Keratinocyte (primary cell): ENCODE data around the gene KIF5B. TPM values are rescaled to one million over a fixed set of nuclear protein-coding genes. Genes with fewer than 3 reads are reported as not detected.

Source experiments
- DNase-seq: peaks from one replicate; pipeline ENCODE4 v3.0.0-alpha.2; 2011; ENCODE audit warnings: low read depth, missing footprints, low spot score
- FAIRE-seq: peaks from 2 replicates; lab custom pipeline; 2011; peaks lifted over from hg19 to GRCh38; lab: Jason Lieb, UNC
- H2AFZ ChIP-seq: 2 replicates; pipeline ENCODE4 v1.6.0; 2012; ENCODE audit warnings: low read length, control low read depth, inconsistent platforms; ENCODE audit not compliant: control insufficient read depth
- H3K27ac ChIP-seq: 2 replicates; pipeline ENCODE4 v1.5.1; 2011; ENCODE audit warnings: low read length; ENCODE audit not compliant: control insufficient read depth, insufficient read depth
- H3K27me3 ChIP-seq: 3 replicates; pipeline ENCODE4 v1.6.0; 2011; ENCODE audit warnings: low read length; ENCODE audit not compliant: control insufficient read depth, insufficient read depth; ENCODE audit errors: extremely low read depth
- H3K36me3 ChIP-seq, 2 experiments: 2 replicates in 1 of 2; 3 replicates in 1 of 2; pipeline ENCODE4 v1.5.1; 2011; ENCODE audit warnings: low read length in 2 of 2, mild to moderate bottlenecking in 1 of 2; ENCODE audit not compliant: control insufficient read depth in 2 of 2, insufficient read depth in 2 of 2; ENCODE audit errors: extremely low read depth in 1 of 2
- H3K4me1 ChIP-seq: 3 replicates; pipeline ENCODE4 v1.5.1; 2011; ENCODE audit warnings: low read length; ENCODE audit not compliant: control insufficient read depth, insufficient read depth; ENCODE audit errors: extremely low read depth
- H3K4me2 ChIP-seq: 3 replicates; pipeline ENCODE4 v1.6.0; 2011; ENCODE audit warnings: low read depth, low read length; ENCODE audit not compliant: control insufficient read depth, insufficient read depth; ENCODE audit errors: extremely low read depth
- H3K4me3 ChIP-seq, 3 experiments: fragments of 200-600 bp in 1 of 3; sonication (generic) in 1 of 3; 2 replicates in 2 of 3; 3 replicates in 1 of 3; pipeline ENCODE4 v1.5.1; 2011 to 2016; ENCODE audit warnings: low read length in 3 of 3, mild to moderate bottlenecking in 3 of 3, control low read depth in 2 of 3, inconsistent platforms in 1 of 3, low read depth in 1 of 3, mixed read lengths in 1 of 3, mixed run types in 1 of 3, moderate library complexity in 1 of 3; ENCODE audit not compliant: control insufficient read depth in 2 of 3, insufficient read depth in 2 of 3; ENCODE audit errors: extremely low read depth in 1 of 3
- H3K79me2 ChIP-seq: 2 replicates; pipeline ENCODE4 v1.6.0; 2012; ENCODE audit warnings: low read length; ENCODE audit not compliant: control insufficient read depth, insufficient read depth
- H3K9ac ChIP-seq: 3 replicates; pipeline ENCODE4 v1.6.0; 2011; ENCODE audit warnings: low read length; ENCODE audit not compliant: control insufficient read depth, insufficient read depth; ENCODE audit errors: extremely low read depth
- H3K9me1 ChIP-seq: 3 replicates; pipeline ENCODE4 v1.6.0; 2011; ENCODE audit warnings: low read length; ENCODE audit not compliant: control insufficient read depth, insufficient read depth; ENCODE audit errors: extremely low read depth
- H3K9me3 ChIP-seq: 2 replicates; pipeline ENCODE4 v1.5.1; 2012; ENCODE audit warnings: low read depth, low read length; ENCODE audit not compliant: control insufficient read depth
- H4K20me1 ChIP-seq: 3 replicates; pipeline ENCODE4 v1.6.0; 2011; ENCODE audit warnings: low read length; ENCODE audit not compliant: control insufficient read depth, insufficient read depth; ENCODE audit errors: extremely low read depth
- CTCF ChIP-seq, 3 experiments: IDR thresholded peaks in 1 of 3; conservative IDR thresholded peaks in 1 of 3; optimal IDR thresholded peaks in 1 of 3; 2 replicates in 2 of 3; 3 replicates in 1 of 3; pipeline versions ENCODE3 to v1.5.1; 2011; ENCODE audit warnings: low read length in 3 of 3, mild to moderate bottlenecking in 3 of 3, moderate library complexity in 2 of 3, control low read depth in 1 of 3, inconsistent platforms in 1 of 3; ENCODE audit not compliant: insufficient read depth in 2 of 3; ENCODE audit errors: extremely low read depth in 1 of 3
- EZH2 ChIP-seq: IDR thresholded peaks from one replicate; pipeline ENCODE4 v1.6.1; 2012; ENCODE audit warnings: inconsistent platforms, mild to moderate bottlenecking, low read length, moderate library complexity
- dilution Hi-C: fragments of 300-500 bp; cut with MboI; formaldehyde crosslinking; loops from one replicate; pipeline ENCODE4 v1.7.0; 2020; ENCODE audit warnings: low sequenced_read_pairs; ENCODE audit not compliant: extremely low pct_ligation_motif_present
- polyA plus RNA-seq, 5 experiments: library from polyadenylated mRNA; depleted of rRNA in 3 of 5; stranded (reverse) in 3 of 5; stranded (forward) in 1 of 5; unstranded in 1 of 5; fragments of >200 nt; gene quantifications; 1 replicate in 1 of 5; 2 replicates in 3 of 5; 3 replicates in 1 of 5; pipeline versions ENCODE4 v1.2.1 to v1.2.3, GENCODE V29; 2011 to 2012; ENCODE audit warnings: missing spikeins in 2 of 5, low read depth in 1 of 5, low replicate concordance in 1 of 5

KIF5B gene
- polyA plus RNA-seq, 1 donor (not counting 4 experiments of a cell fraction or from before 2014, with no cell fraction given): 82.1 TPM

GRCh38 chr10:32059472-32059871 lies 3.2 kb upstream of the KIF5B start:
- H4K20me1 ChIP-seq: peaks cover 7% of the 10 kb centered on the region
- H3K4me2 ChIP-seq: no peak overlapping the region
- TF ChIP-seq EZH2: no peak
- TF ChIP-seq CTCF (optimal IDR thresholded peaks at IDR 0.05 in 1 of 3, IDR thresholded peaks at IDR 0.05 in 1 of 3, conservative IDR thresholded peaks at IDR 0.05 in 1 of 3; ENCODE audit: extremely low read depth in 1 of 3, insufficient read depth in 2 of 3, low read length in 3 of 3): no peak
- no peaks in the 10 kb centered on the region for H3K27me3 ChIP-seq
- no peaks in the 10 kb centered on the region for H3K36me3 ChIP-seq
- H3K27ac ChIP-seq: no peak overlapping the region
- peaks cover 5% of the 10 kb centered on the region for H3K4me1 ChIP-seq
- no peak overlapping the region for H3K9ac ChIP-seq
- no peak overlapping the region for H2AFZ ChIP-seq
- peaks cover 17% of the 10 kb centered on the region for H3K79me2 ChIP-seq
- H3K9me1 ChIP-seq: no peaks in the 10 kb centered on the region
- no peak overlapping the region for H3K4me3 ChIP-seq
- no peak for FAIRE-seq
- H3K9me3 ChIP-seq: no peaks in the 10 kb centered on the region
- DNase-seq: no peak
- dilution Hi-C loops: no loop called here

GRCh38 chr10:32057036-32057372 lies 779 bp upstream of the KIF5B start:
- H3K9ac ChIP-seq: peak overlapping the region; percentile 94
- H3K27ac ChIP-seq: peak overlapping the region; percentile 78

More at GRCh38 chr10:32057036-32057372, 779 bp upstream of the KIF5B start:
- peaks cover 25% of the 10 kb centered on the region for H3K4me1 ChIP-seq
- peaks cover 41% of the 10 kb centered on the region for H3K79me2 ChIP-seq
- H2AFZ ChIP-seq: peak overlapping the region; percentile 97
- no peaks in the 10 kb centered on the region for H3K27me3 ChIP-seq
- H4K20me1 ChIP-seq: peaks cover 27% of the 10 kb centered on the region
- no peaks in the 10 kb centered on the region for H3K9me1 ChIP-seq
- TF ChIP-seq CTCF (optimal IDR thresholded peaks at IDR 0.05 in 1 of 3, IDR thresholded peaks at IDR 0.05 in 1 of 3, conservative IDR thresholded peaks at IDR 0.05 in 1 of 3; ENCODE audit: extremely low read depth in 1 of 3, insufficient read depth in 2 of 3, low read length in 3 of 3): no peak
- dilution Hi-C loops: no loop called here
- DNase-seq: no peak
- H3K36me3 ChIP-seq: peaks cover 0 to 4% of the 10 kb centered on the region in 2 experiments
- no peaks in the 10 kb centered on the region for H3K9me3 ChIP-seq
- peak overlapping the region; percentile 97 for H3K4me2 ChIP-seq
- peak overlapping the region in 2 of 3 experiments; percentile 84 to 97 for H3K4me3 ChIP-seq
- no peak for FAIRE-seq
